ENCODE measurements around the gene BMPR1B. TPM values are rescaled to one million over a fixed set of nuclear protein-coding genes. Genes with fewer than 3 reads are reported as not detected.

Gene BMPR1B
- total and polyA plus RNA-seq, 2 donors (not counting 1 experiment from before 2014, with no cell fraction given): not detected

DNA sequence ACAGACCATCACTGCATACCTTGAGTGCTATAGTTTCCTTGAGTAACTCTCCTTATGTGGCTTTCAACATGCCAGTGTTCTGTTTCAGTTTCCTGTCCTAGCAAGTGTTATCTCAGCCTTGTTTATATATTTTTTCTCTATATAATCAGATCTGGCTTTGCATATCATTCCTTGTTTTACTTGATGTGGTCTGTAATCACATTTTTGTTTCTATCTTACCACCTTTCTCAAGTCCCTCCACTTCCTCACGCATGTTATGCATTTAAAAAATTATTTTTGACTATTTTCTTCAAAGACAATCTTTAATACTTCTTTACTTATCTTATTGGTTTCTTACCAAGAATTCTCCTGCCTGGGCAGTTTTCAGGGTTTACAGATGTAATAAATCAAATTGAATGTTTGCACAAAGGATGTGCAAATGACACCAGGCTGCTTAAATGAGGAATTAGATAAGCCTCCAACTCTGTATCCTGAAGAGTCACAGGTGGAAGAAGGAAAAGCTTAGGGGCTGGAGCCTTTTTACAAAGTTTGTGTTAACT, 351.2 kb downstream of the BMPR1B start:
- intact Hi-C loops (cut with micrococcal nuclease): no loop called here
- WGBS (ENCODE audit: insufficient coverage): no CpG with 5 or more reads among the region's 1 CpG
- Mint-ChIP-seq H3K9me3 (ENCODE audit: insufficient read depth) (no peaks in the 10 kb centered on the region), H3K27ac (no peak overlapping the region), H3K4me1 (no peaks in the 10 kb centered on the region), H3K27me3 (no peaks in the 10 kb centered on the region), H3K4me3 (no peak overlapping the region)
- Histone ChIP-seq H3K36me3 (replicated peaks in 1 of 2; ENCODE audit: control extremely low read depth in 1 of 2, control insufficient read depth in 1 of 2, extremely low read depth in 1 of 2, insufficient read depth in 2 of 2, low read length in 1 of 2) (no peaks in the 10 kb centered on the region), H3K4me3 (ENCODE audit: control extremely low read depth in 1 of 5, extremely low read depth in 1 of 5, insufficient read depth in 1 of 5, low read depth in 2 of 5, low read length in 4 of 5) (no peak overlapping the region), H4K20me1 (ENCODE audit: control insufficient read depth, insufficient read depth, low read length, poor library complexity, severe bottlenecking) (no peaks in the 10 kb centered on the region), H3K27me3 (replicated peaks in 1 of 4; ENCODE audit: control extremely low read depth in 1 of 4, control insufficient read depth in 3 of 4, insufficient read depth in 4 of 4, low read length in 3 of 4) (no peaks in the 10 kb centered on the region), H3K4me1 (ENCODE audit: control insufficient read depth in 2 of 2, insufficient read depth in 2 of 2, low read length in 2 of 2) (no peaks in the 10 kb centered on the region), H3K9ac (ENCODE audit: low read length) (no peak overlapping the region), H2AFZ (ENCODE audit: insufficient read depth, low read depth, low read length, poor library complexity, severe bottlenecking) (no peak overlapping the region), H3K27ac (ENCODE audit: low read length in 2 of 2) (no peak overlapping the region), H3K79me2 (ENCODE audit: control insufficient read depth, insufficient read depth, low read length) (no peaks in the 10 kb centered on the region), H3K4me2 (replicated peaks; ENCODE audit: low read depth, low read length, poor library complexity, severe bottlenecking) (no peak overlapping the region), H3K9me3 (ENCODE audit: control extremely low read depth in 1 of 3, control insufficient read depth in 2 of 3, insufficient read depth in 1 of 3, low read length in 2 of 3) (no peaks in the 10 kb centered on the region)
- TF ChIP-seq EZH2 (IDR thresholded peaks at IDR 0.05; ENCODE audit: borderline replicate concordance, insufficient read depth, low read depth, low read length, poor library complexity, severe bottlenecking) (no peak), CTCF (IDR thresholded peaks at IDR 0.05) (no peak)
- ChIA-PET CTCF (no interaction called here), POLR2A (no interaction called here)
- ATAC-seq (ENCODE audit: low read depth) (no peak), DNase-seq (no peak)

DNA sequence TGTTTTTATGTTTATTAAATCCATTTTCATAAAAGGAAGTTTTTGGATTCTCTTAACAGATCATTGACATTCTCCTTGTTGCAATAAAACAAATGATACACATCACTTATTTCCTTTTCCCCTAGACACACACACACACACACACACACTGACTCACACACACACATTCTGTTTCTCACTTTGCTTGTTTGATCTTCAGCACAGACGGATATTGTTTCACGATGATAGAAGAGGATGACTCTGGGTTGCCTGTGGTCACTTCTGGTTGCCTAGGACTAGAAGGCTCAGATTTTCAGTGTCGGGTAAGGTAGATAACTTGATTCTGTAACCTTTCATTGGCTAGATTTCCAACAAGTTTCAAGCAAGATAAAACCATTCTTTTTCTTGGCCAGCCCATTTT, 356.8 kb downstream of the BMPR1B start:
- no peaks in the 10 kb centered on the region for H3K27me3 Mint-ChIP-seq
- Histone ChIP-seq H3K4me3 (ENCODE audit: control extremely low read depth in 1 of 5, extremely low read depth in 1 of 5, insufficient read depth in 1 of 5, low read depth in 2 of 5, low read length in 4 of 5) (no peak overlapping the region), H3K27me3 (replicated peaks in 1 of 4; ENCODE audit: control extremely low read depth in 1 of 4, control insufficient read depth in 3 of 4, insufficient read depth in 4 of 4, low read length in 3 of 4) (no peaks in the 10 kb centered on the region), H3K4me2 (replicated peaks; ENCODE audit: low read depth, low read length, poor library complexity, severe bottlenecking) (no peak overlapping the region), H2AFZ (ENCODE audit: insufficient read depth, low read depth, low read length, poor library complexity, severe bottlenecking) (no peak overlapping the region), H3K79me2 (ENCODE audit: control insufficient read depth, insufficient read depth, low read length) (no peaks in the 10 kb centered on the region), H3K27ac (ENCODE audit: low read length in 2 of 2) (no peak overlapping the region), H3K4me1 (ENCODE audit: control insufficient read depth in 2 of 2, insufficient read depth in 2 of 2, low read length in 2 of 2) (no peaks in the 10 kb centered on the region), H3K36me3 (replicated peaks in 1 of 2; ENCODE audit: control extremely low read depth in 1 of 2, control insufficient read depth in 1 of 2, extremely low read depth in 1 of 2, insufficient read depth in 2 of 2, low read length in 1 of 2) (no peaks in the 10 kb centered on the region), H3K9me3 (ENCODE audit: control extremely low read depth in 1 of 3, control insufficient read depth in 2 of 3, insufficient read depth in 1 of 3, low read length in 2 of 3) (no peaks in the 10 kb centered on the region), H4K20me1 (ENCODE audit: control insufficient read depth, insufficient read depth, low read length, poor library complexity, severe bottlenecking) (no peaks in the 10 kb centered on the region), H3K9ac (ENCODE audit: low read length) (no peak overlapping the region)
- ChIA-PET CTCF (no interaction called here), POLR2A (no interaction called here)
- TF ChIP-seq EZH2 (IDR thresholded peaks at IDR 0.05; ENCODE audit: borderline replicate concordance, insufficient read depth, low read depth, low read length, poor library complexity, severe bottlenecking): no peak
- TF ChIP-seq CTCF (IDR thresholded peaks at IDR 0.05): no peak
- 80% methylated on average over 1 of the region's 3 CpGs for WGBS (ENCODE audit: insufficient coverage)
- no peaks in the 10 kb centered on the region for H3K9me3 Mint-ChIP-seq (ENCODE audit: insufficient read depth)
- no peaks in the 10 kb centered on the region for H3K4me1 Mint-ChIP-seq
- intact Hi-C loops (cut with micrococcal nuclease): no loop called here
- no peak overlapping the region for H3K27ac Mint-ChIP-seq
- DNase-seq (no peak), ATAC-seq (ENCODE audit: low read depth) (no peak)
- no peak overlapping the region for H3K4me3 Mint-ChIP-seq
